ENCODE measurements around the gene ATG2B.

Gene ATG2B

GRCh38 chr14:96268431-96269358, 94.4 kb downstream of the ATG2B start:
- DNase-seq: no peak

GRCh38 chr14:96267916-96268315, 95.2 kb downstream of the ATG2B start:
- no peak for DNase-seq

GRCh38 chr14:96267336-96267735, 95.8 kb downstream of the ATG2B start:
- DNase-seq: no peak

DNA sequence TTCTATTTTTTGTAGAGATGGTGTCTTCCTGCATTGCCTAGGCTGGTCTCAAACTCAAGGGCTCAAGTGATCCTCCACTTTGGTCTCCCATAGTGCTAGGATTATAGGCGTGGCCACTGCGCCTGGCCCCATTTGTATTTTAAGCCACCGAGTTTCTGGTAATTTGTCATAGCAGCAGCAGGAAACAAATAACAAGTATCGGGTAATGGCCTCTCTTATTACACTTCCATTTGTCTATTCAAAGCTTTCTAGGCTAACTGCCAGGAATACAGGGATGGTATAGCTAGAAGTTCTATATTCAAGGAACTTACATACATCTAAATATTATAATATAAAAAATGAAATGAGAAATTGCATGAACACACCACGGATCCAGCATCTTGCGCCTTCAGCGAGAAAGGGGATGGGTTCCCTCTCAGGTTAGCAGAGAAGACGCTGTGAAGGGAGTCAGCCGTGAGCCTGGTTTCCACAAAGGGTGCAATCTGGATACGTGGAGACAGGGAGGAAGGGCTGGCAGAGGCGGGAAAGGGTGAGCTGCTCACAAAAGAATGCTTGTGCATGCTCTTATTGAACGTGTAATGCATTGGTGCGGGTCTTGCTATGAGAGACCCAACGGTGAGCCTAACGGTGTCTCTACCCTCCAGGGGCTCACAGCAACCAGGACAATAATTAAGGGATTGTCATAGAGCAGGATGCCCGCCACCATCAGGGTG, 97.6 kb downstream of the ATG2B start:
- DNase-seq: no peak

GRCh38 chr14:96264853-96265252, 98.3 kb downstream of the ATG2B start:
- no peak for DNase-seq

DNA sequence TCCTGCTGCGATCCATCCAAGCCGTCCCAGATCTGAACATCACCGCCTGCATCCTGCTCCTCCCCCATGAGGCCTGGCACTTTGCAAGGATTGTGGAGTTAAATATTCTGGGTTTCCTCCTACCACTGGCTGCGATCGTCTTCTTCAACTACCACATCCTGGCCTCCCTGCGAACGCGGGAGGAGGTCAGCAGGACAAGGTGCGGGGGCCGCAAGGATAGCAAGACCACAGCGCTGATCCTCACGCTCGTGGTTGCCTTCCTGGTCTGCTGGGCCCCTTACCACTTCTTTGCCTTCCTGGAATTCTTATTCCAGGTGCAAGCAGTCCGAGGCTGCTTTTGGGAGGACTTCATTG, 99.0 kb downstream of the ATG2B start:
- DNase-seq: no peak

DNA sequence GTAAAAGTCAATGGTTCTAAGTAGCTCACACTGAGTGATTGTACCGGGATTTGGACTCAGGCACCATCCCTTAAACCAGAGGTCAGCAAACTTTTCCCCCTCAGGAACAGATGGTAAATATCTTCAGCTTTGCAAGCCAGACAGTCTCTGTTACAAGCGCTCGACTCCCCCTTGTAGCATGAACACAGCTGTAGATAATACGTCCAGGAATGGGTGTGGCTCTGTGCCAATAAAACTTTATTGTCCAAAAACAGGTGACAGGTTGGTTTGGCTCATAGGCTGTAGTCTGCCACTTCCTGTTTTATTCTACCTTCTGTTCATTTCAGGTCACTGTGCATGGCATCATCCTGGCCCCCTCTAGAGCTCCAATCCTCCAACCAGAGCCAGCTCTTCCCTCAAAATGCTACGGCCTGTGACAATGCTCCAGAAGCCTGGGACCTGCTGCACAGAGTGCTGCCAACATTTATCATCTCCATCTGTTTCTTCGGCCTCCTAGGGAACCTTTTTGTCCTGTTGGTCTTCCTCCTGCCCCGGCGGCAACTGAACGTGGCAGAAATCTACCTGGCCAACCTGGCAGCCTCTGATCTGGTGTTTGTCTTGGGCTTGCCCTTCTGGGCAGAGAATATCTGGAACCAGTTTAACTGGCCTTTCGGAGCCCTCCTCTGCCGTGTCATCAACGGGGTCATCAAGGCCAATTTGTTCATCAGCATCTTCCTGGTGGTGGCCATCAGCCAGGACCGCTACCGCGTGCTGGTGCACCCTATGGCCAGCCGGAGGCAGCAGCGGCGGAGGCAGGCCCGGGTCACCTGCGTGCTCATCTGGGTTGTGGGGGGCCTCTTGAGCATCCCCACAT, 99.6 kb downstream of the ATG2B start:
- no peak for DNase-seq

DNA sequence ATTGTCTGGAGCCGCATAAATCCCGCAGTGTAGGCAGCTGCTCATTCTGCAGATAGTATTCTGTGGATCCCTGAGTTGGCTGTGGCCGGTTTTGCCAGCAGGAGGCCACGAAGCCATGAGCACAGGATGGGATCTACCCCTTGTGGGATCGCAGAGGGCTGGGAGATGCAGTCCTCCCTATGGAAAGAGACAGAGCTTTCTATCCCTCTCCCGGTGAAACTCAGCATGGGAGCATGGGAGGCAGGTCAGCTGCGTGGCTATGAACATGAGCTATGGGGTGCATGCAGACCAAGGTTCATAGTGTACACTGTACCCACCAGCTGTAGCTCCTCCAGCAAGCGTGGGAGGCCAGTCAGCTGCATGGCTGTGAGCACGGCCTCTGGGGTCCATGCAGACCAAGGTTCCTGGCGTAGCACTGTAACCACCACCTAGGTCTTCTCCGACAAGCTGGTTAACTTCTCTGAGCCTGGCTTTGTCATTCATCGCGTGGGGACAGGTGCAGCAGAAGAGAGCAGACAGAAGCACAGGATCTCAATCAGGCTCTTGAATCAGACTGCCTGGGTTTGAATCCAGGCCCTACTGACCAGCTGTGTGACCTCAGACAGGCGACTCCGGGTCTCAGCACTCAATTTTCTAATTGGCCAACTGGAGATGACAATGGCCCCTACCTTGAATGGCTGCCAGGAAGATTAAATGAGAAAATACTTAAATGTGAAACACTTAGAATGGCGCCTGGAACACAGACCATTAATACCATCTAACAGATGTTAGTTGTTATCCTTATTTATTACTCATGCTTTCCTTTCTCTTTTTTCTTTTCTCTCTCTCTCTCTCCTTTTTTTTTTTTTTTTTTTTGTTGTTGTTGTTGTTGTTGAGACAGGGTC, 101.1 kb downstream of the ATG2B start:
- DNase-seq: no peak

DNA sequence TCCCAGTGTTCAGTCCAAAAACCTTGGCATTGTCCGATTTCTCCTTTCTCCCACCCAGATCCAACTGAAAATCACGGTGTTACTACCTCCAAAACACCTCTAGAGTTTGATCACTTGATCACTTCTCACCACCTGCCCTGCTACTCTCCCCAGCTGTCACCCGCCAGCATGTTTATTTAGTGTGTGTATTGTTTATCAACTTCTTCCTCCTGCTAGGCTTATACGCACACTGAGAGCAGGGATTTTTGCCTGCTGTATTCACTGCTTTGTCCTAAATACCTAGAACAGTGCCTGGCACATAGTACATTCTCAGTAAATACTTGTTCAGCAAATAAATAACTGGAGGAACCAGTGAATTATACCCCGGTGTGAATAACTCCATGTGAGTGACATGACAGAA, 102.1 kb downstream of the ATG2B start:
- no peak for DNase-seq

GRCh38 chr14:96260341-96260821, 102.8 kb downstream of the ATG2B start:
- no peak for DNase-seq

DNA sequence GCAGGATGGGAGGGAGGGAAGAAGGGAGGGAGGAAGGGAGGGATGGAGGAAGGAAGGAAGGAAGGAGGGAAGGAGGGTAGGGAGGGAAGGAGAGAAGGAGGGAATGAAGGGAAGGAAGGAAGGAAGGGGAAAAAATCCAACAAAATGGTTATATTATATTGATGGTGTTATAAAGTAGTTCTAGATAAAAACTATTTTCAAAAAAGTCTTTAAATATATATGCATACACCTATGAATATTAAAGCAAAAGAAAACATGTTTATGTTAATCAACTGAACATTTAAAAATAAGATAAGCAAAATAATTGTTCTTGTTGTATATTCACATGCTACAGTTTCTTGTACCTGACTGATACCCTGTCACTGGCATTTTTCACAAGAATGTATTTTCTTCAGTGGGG, 105.2 kb downstream of the ATG2B start:
- DNase-seq: no peak

GRCh38 chr14:96257056-96257455, 106.1 kb downstream of the ATG2B start:
- no peak for DNase-seq

DNA sequence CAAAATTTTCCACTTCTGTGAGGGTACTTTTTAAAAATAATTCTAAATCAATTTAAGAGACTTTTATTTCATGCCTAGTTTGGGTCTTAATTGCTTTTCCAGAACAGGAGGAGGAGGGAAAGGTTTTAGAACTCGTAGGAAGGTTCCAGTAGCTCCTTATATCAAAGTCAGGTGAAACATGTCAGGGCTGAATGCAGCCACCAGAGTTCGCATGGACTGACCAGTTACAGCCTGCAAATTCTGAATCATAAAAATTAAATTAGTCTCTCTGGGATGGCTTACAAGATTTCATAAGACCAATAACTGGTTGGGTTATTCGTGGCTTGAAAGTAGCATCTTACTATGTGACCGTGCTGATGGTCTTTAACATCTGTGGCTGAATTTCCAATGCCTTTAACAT, 106.7 kb downstream of the ATG2B start:
- no peak for DNase-seq

DNA sequence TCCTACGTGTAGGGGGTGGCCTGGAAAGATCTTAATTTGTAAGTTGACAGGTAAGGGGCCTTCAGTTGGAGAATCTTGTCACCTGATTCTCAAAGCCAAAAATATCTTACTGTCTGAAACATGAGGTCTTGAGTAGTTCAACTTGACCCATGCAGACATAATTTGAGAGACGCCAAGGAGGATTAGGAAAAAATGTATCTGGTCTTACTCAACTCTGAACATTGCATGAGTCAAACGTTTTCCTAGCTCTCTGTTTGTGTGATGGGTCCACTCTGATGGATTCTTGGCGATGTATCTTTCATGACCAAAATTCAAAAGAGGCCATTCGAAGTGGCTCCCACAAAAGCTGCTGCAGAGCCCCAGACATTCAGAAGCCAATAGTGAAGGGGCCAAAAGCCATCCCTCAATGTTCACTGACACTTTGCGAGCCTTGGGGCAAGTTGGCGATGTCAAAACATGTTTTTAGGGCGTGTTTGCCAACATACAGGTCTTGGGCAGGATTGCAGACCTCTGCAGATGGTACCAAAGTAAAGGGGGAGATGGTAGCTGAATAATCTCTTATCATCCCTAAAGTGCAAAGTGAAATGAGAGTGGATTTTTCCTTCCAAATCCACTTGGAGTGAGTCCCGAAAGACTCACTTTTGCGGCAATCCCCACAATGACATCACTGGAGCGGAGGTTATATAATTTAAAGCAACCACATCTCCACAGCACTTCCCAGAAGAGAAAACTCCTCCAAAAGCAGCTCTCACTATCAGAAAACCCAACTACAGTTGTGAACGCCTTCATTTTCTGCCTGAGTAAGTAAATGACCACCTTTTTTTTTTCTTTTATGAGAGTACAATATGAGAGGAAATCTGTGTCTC, 107.4 kb downstream of the ATG2B start, which contains the start of gene BDKRB1:
TSS of gene BDKRB1 (plus strand) at position 710 of the 866 bp plus-strand sequence. CDS start 7,473 bp downstream, outside the sequence.
- no peak for DNase-seq

DNA sequence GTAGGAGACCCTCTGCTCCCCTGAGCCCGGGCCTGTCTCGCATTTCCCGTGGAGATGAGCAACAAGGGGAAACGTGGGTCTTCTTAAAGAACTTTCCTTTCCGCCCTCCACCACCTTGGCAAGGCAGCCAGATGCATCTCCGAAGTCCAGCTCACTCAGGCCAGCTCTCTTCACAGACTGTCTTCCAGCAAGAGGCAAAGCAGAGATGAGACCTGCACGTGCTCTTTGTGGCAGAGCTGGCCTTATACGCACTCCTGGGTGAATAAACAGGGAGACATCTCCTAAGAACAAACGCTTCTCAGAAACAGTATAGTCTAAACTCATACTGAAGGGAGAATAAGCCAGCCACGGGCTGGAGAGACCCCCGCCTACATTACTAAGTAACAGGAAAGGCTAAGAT, 108.5 kb downstream of the ATG2B start:
- no peak for DNase-seq

- DNase-seq: no peak
Observed at GRCh38 chr14:96252999-96253539, 110.1 kb downstream of the ATG2B start.

GRCh38 chr14:96252323-96252998, 110.7 kb downstream of the ATG2B start:
- DNase-seq: no peak

DNA sequence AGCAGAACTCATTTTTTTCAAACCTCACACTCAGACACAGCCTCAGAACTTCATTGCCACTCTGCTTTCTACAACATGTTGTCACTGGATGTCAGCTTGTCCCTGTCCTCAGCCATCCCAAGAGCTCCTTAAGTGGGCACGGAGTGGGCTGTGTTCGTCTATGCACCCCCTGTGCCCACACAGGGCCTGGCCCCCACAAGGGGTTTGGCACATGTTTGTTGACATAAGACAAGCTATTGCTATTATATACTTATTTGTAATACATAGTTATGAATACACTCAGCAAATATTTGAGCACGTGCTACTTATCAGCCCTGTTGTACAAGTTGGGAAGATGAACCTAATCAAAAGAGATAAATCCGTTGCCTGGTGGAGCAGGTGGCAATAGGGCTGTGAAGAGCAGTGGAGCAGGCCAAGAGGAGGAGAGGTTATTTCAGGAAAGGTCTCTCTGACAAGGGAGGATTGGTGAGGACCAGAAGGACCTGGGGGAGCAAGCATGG, 111.4 kb downstream of the ATG2B start:
- DNase-seq: no peak

DNA sequence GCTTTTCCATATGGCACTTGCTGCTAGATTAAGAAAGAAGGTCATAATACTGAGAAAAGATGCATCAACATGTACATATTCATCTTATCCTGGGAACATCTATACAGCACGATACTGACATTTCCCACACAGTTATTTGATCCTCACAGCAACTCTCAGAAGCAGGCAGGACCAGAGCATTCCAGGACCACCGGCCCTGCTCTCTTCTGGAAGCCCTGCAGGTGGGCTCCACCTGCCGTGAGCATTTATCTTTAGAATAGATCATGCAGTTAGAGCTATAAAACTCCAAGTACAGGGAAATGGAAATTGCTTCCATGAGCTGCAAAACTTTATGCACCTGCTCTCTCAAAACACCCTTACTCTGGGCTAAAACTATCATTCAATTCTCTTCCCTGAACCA, 112.7 kb downstream of the ATG2B start:
- DNase-seq: no peak

GRCh38 chr14:96249029-96249428, 114.1 kb downstream of the ATG2B start:
- no peak for DNase-seq

Measured in Kasumi-1 (cell line).